DND-41 (cell line): Measurements from ENCODE around the gene SYNE1.

Experiments
- CTCF ChIP-seq: IDR thresholded peaks from 2 replicates; pipeline ENCODE4 v1.5.1; 2012; ENCODE audit warnings: borderline replicate concordance, low read length, moderate library complexity, mild to moderate bottlenecking; ENCODE audit not compliant: poor library complexity, severe bottlenecking; ENCODE audit errors: extremely low read depth
- EZH2 ChIP-seq: IDR thresholded peaks from 3 replicates; pipeline ENCODE4 v1.6.1; 2012; ENCODE audit warnings: borderline replicate concordance, low read depth, mild to moderate bottlenecking, moderate library complexity, low read length, inconsistent platforms; ENCODE audit not compliant: severe bottlenecking

DNA sequence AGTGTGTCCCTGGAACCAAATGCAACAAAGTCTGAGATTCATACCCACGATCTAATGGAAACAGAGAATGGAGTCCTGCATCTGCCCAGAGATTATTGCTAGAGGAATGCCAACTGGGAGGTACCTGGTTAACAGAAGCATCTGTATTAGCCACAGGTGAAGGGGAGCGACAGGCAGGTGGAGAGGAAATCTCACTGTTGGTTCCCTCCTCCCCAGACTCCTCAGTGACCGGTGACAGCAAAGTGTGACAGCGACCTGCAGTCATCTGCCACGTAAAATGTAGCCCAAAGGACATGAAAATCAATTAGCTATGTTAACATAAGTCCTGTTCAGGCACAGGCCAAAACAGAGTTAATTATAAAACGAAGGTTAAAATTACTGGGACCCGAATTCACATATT is 336.6 kb downstream of the SYNE1 start:
- TF ChIP-seq CTCF (no peak), EZH2 (no peak)
